ENCODE measurements around the gene DFFB. TPM values are rescaled to one million over a fixed set of nuclear protein-coding genes. Genes with fewer than 3 reads are reported as not detected.

DFFB gene
- total RNA-seq, 1 donor from 2014 or later, result 4.1 TPM

DNA sequence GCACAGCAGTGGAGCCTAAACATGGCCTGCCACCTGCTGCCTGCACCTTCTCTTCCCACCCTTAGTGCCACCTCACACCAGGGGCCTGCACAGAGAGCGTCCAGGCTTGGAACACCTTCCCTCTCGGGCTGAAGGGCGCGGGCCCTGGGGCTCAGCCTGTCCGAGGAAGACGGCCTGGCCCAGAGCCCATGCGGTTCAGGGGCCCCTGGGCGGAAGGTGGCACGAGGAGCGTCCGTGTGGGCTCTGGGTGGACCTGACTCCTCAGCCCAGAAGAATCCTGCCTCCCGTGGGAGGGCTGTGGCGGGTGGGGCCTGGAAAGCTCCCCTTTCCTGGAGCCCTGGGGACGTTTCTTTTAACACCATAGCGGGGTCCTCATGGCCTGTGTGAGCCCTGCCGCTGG is 19.4 kb downstream of the DFFB start:
- no peak for DNase-seq

DNA sequence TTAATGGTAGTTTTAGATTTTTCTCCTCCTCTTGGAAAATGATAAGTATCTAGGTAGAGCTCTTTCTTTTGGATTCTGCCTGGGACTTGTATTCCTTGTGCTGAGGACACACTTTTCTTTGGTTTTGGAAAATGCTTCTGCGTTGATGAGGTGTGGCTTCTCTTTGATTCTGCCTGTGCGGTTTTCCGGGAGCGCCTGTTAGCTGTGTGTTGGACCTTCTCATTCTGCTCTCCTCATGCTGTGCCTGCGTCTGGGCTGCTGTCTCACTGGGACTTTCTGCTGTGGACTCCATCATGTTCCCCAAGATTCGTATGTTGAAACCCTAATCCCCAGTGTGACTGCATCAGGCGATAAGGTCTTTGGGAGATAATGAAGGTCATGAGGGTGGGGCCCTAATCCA is 21.8 kb downstream of the DFFB start:
- DNase-seq, result no peak

DNA sequence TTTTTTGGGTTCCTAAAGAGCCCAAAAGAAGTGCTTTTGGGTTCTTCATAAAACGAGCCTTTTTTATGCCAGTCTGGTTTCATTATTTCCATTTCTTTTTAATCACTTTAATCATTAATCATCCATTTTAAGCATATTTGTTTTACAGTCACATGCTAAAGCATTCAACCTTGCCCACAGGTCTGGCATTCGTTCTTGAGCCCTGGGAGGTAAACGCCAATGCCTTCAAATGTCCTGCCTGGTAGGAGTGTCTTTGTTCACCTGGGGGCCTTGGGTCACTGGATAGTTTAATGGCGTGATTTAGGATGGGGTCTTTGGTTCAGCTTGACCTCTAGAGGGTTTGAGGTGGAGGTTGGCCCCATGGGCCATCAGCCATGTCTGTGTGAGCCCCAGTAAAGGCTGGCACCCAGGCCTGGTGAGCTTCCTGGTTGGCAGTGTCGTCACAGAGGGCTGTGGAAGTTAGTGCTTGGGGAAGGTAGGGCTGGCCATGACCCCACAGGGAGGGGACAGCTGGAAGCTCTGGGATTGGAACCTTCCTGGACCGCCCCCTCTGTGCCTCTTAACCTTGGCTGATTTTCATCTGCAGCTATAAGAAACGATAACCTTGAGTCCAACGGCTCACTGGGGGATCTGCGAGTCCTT is 22.6 kb downstream of the DFFB start:
- DNase-seq, result no peak

DNA sequence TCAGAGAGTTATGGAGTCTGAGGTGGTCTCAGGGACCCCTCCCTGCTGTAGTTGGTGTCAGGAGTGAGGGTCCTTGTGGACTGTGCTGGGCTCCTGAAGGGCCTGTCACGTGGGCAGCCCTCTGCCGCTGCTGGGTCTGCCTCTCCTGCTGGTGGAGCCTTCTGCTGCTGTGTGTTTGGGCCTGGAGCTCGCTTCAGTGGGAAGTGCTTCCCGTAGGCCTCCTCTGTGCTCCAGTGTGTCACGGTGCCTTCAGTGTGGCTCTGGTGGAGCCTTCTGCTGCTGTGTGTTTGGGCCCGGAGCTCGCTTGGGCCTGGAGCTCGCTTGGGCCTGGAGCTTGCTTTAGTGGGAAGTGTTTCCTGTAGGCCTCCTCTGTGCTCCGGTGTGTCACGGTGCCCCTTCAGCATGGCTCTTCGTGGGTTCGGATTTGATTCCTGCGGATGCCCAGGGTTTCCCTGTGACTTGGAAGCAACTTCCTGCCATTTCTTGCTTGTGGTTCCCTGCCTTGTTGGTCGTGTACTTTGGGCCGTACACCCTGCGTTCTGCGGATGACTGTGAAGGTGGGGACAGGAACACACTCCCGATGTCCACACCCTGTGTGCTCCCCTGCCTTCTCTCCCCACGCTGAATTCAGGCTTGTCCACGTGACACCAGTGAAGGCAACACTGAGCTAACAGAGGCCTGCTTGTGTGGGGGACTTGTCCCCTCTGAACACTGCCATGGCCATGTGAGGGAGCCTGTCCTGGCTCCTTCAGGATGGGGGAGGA is 23.3 kb downstream of the DFFB start:
- no peak for DNase-seq

DNA sequence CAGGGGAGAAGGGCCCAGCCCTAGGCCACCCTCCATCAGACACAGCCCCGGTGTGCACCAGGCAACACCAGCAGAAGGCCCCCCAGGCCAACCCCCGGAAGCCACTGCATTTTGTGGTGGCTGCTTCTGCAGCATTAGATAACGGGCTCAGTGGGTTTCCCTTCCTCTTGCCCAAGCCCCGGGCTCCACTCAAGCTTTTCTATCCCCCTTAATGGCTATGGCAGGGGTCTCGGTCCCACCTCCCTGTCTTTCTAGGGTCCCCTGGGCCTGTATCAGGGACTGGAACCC is 23.9 kb downstream of the DFFB start:
- DNase-seq, result no peak

DNA sequence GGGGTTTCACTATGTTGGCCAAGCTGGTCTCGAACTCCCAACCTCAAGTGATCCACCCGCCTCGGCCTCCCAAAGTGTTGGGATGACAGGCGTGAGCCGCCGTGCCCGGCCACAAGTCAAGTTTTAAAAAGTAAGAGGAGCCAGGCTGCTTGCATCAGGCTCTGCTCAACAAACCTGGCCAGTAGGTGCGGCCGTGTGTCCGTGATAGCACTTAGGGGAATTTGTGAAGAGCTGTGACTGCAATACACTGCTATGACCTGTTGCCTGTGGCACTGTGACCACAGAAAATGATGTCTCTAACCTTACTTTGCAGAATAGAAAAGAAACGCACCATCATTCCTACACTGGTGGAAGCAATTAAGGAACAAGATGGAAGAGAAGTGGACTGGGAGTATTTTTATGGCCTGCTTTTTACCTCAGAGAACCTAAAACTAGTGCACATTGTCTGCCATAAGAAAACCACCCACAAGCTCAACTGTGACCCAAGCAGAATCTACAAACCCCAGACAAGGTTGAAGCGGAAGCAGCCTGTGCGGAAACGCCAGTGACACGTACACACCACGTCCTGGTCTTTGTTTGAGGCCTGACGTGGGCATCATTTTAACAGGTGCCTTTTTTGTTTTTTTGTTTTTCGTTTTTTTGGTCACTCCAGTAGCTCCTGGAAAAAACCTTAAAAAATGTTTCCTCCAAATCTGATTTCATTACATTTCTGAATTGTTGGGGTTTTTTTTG is 26.1 kb downstream of the DFFB start:
- no peak for DNase-seq

DNA sequence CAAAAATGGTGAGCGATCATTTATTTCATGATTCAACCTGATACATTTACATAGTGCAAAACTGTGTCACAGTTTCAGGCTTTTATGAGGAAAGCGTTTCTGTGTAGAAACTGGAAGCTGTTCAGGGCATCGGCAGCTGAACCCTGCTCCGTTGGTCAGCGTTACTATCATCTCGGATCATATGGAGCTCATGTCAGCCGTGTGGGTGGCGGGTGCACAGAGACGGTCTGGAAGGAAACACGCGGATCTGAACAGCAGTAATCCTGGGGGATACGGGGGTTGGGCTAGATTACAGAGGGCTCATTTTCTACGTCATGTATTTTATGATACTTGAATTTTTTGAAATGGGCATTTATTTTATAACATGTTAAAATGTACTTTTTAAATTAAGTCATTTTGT is 27.7 kb downstream of the DFFB start:
- no peak for DNase-seq

DNA sequence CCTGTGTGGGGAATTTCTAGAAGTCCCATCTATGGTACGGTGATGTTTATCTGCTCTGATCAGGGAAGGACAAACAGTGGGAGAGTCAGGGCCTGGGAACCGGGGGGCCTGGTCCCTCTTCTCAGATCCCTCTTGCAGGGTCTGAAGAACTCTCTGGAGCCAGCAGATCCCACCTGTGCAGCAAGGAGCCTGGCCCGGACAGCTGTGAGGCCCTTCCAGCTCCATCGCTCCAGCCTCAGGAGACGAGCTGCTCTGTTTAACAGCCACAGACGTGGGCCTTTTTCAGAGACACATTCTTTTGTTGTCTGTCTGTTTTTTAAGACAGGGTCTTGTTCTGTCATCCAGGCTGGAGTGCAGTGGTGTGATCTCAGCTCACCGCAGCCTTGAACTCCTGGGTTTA is 28.3 kb downstream of the DFFB start:
- no peak for DNase-seq

DNA sequence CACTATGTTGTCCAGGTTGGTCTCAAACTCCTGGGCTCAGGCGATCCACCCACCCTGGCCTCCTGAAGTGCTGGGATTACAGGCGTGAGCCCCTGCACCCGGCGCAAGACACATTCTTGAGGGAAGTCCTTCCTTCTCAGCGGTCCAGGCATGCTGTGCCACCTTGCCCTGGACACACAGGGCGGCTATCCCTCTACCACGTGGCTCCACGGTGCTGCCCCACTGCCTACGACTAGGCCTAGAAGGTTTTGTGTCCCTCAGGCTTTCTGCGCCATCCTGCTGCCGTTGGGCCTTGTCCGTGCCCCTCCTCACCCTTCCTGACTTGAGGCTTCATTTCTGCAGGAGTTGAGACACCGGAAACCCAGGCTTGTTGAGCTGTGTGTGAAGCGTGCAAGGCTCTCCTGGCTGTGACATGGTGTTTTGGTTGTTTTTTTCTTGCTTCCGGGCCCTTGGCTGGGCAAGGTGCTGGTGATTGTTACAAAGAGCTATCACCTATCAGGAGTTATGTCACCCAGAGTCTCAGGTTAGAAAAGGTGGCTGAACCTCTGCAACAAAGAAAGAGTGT is 28.9 kb downstream of the DFFB start:
- no peak for DNase-seq

DNA sequence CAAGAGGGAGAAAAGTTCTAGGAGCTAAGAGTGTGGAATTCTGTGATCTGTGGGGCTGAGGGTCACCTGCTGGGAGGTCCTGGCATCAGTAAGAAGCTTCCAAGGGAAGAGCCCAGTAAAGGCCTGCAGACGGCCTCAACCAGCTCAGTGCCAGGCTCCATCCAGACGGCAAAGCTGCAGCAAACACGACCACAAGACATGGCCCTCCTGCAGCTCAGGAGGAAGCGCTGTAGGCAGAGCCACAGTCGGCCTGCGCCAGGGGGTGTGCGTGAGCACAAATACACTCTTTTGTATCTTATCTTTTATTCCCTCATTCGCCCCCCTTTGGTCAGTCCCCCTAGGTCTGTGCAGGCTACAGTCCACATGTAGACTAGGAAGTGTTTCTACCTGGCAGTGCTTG is 29.4 kb downstream of the DFFB start:
- DNase-seq, result no peak

DNA sequence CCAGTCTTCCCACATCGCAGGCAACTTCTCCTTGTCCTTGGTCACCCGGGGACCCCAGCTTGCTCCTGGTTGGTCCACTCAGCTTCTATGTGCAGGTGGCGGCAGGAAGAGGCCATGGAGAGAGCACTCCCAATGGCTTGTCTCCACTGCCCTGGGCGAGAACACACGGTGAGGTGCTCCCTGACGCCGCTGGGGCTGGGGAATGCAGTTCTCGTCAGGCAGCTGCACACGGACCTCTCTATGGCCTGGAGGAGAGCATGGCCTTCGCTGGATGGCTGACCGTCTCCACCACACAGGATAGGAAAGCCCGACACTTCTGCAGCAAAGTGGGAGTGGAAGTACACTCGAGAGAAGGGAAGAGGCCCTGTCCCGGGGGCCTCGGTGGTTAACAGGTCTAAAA is 31.0 kb downstream of the DFFB start:
- DNase-seq, result no peak

DNA sequence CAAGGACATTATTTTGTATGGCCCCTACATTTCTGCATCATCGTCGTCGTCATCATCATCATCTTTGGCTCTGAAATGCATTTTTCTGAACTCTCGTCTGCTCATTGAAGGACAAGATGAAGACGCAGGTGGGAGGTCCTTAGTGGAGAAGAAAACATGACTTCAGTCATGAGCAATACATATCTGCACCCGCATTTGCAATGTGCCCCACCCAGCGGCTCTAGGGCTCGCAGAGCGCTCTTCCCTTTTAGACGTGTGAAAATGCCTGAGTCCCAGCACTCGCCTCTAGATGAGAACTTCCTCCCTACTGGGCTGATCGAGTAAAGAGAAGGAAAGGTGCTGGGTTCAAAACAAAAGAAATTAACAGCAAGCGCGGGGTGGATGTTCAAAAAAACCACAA is 32.7 kb downstream of the DFFB start:
- no peak for DNase-seq

DNA sequence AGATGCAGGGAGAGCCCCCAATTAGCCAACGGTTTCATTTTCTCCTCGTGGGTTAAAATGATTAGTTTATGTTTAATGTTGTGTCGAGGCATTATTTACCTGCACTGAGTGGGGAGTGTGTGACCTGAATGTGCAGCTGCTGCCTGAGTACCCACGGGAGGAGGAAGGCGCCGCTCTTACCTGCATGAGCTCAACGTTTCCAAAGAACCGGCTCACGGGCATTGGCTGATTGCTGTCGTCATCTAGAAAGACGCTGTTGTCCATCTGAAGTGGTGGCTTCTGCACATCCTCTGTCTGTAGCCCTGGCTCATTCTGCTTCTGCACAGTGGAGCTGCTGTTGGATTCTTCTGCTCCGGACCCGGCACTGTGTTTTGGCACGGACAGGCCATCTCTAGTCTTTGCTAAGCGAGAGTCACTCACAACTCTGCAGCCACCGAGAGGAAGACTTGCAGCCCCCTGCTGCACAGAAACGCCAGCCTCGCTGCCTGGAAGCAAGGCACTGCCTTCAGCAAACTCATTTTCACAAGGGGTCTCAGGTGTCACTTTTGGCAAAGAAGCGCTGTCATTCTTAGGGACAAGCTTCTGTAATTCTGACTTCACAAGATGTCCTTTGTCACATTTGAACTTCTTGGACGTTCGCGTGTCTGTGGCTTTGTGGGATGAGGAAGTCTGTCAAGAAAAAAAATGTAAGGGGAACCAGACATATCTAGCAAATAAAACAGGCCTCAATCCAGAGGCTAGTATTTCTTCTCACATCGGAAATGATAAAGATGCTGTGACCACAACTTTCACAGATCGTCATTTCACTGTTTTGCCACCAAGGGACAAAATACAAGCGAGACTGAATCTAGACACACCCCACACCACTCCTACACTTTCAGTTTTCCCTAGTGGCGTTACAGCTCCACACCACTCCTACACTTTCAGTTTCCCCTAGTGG is 33.4 kb downstream of the DFFB start:
- DNase-seq, result no peak

DNA sequence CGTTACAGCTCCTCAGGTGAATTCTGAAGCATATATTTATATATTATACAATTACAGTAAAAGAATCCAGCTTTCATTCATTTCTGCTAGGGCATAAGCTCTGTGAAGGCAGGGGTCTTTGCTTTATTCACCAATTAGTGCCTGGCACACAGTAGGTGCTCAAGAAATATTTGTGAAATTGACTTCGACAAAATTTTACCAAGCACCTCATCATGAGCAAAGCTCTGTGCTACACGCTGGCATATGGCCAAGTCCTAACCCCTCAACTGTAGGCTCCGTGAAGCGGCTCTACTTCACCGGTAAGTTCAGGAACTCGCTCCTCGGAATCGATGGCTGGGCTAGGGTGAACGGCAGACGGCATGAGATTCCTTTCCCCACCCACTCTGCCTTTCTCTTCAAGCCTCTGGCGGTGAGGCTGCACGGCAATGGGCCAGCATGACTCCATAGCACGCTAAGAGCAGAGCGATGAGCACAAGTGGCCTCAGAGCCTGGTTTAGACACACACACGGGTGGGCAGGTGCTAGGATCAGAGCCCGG is 34.1 kb downstream of the DFFB start:
- no peak for DNase-seq

DNA sequence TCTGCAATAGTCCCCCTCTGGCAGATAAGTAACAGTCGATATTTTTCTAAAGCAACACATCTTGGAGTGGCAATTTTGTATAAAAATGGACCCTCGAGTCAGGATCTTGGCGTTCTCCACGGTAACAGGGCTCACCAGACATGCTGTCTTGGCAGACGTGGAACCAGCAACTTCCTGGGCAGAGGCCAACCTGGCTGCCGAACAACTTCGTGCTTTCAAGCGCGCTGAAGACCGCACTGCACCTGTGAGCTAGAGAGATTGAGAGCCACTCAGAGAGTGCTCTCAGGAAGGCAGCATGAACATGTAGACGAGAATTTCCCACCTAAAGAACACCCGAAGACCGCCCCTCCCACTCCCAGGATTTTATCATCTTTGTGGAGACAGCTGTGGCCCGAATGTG is 35.5 kb downstream of the DFFB start:
- DNase-seq, result no peak

DNA sequence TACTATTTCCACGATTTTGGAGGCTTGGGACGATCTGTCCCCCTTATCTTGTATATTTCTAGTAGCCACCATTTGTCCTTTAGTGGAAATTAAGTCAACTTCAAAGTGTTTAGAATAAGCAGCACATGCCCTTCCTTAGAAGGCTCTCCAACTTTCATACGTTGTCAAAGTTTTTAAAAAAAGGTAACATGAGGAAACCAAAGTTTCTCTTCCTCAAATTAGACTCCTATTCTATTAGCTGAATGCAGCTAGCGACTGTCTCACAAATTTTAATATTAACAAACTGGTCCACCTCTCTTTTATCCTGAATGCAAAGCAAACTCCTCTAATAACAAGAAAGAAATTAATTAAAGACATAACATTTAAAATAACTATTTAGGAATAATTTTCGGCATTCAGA is 35.9 kb downstream of the DFFB start:
- no peak for DNase-seq

DNA sequence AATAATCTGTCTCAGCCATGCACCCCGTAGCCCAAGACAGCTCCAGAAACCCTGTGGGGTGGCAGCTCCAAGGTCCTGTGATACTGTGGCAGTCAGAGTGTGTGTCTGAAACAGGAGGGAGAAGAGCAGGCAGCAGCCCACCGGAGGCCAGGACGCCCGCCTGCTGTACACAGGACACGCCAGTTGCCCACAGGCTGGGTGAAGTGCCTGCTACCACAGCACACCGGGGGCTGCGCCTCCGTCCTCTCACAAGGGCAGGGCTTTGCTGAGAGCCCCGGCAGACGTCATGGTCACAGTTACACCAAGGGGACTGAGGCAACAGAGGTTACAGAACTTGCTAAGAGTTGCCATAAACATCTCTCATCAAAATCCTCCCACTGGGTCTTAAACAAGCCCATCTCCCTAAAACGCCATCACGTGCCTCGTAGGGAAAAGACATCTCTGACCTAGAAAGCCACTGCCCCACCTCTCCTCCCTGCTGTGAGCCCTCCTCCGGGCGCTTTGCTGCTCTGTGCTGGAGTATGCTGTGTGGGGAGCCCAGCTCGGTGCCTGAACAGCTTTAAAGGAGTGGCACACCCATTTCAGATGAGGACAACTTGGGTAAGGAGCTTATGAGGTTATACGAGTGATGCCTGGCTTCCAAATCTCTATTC is 37.5 kb downstream of the DFFB start:
- DNase-seq, result no peak

DNA sequence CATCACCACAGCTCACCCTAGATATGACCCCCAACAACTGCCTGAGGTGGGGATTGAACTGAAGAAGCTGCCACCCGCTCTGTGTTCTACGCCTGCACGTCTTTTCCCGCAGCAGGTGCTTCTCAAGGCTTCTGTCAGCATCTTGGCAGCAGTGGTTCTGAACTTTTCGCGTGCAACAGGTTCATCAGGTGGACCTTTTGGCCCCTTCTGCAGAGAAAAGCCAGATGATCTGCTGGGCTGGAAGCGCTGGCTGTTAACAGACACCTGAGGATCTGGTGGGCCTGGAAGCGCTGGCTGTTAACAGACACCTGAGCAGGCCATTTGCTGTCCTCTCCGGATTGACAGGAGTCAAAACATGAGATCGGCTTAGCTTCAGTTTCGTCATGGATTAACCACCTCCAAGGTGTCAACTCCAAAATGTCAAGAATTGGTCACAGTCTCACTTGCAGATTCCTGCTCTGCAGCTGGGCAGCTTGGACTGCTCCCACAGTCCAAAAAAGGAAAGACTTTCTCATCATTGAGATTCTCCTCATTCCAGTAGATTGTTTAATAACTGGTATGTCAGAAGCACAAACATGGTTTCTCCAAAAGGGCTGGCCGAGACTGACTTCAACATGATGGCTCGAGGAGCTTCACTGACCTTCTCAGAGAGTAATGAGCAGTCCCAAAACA is 38.1 kb downstream of the DFFB start:
- DNase-seq, result no peak

DNA sequence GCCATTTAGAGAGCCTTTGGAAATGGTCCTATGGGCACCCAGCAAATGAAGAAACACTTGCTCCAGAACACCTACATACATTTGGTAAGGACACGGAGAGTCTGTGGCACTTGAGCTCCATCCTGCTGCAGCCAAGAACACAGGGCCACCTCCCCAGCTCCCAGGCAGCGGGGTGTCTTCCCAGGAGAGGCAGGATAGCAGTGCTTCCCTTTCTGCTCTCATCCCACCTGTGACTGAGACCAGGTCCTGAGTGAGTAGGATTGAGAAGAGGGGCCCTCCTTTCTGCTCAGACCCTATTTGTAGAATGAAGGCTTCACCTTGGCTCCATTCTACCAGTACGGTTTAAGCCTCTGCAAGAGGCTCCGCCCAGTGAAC is 38.7 kb downstream of the DFFB start:
- no peak for DNase-seq

DNA sequence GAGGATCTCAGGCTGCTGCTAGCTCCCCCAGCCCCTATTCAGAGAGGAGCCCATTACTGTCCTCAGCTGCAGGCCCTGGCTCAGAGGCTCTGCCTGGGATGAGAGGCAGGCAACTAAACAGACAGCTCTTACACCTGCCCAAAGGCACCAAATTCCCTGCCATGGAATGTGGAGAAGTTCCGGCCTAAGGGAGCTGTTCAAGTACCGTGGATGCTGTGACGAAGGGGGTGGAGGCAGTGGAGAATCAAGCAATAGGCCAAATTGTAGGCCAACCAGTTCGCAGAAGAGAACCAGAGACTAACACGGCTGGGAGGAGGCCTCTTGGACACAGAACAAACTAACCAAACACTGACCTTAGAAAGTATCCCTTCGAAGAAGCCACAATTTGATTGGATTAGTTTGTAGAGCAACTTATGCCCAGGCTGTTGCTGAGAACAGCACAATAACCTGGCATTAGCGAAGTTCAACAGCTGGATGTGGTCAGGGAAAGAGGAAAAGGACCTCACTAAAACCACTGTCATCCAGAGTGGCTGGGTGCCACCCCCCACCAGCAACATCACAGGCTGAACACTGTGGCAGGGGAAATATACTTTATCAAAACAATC is 39.2 kb downstream of the DFFB start:
- no peak for DNase-seq

DNA sequence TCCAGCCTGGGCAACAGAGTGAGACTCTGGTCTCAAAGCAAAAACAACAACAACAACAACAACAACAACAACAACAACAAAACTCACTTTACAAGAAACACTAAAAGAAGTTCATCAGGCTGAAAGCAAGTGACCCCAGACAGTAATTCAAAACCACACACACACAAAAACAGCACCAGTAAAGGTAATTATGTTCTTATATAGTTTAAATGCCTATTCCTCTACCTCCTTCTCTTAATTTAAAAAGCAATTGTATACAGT is 41.1 kb downstream of the DFFB start:
- no peak for DNase-seq

All from skin of body (tissue), 2 donors.